HEK293 (cell line): Measurements from ENCODE around the gene TANC1.

Source experiments
- CTCF ChIP-seq: fragments of 450-650 bp; formaldehyde crosslinking; IDR thresholded peaks from 2 replicates; pipeline ENCODE4 v1.5.1; 2016; ENCODE audit warnings: missing biosample characterization, missing genetic modification characterization
- EGR2 ChIP-seq: fragments of 450-650 bp; formaldehyde crosslinking; IDR thresholded peaks from 2 replicates; pipeline ENCODE4 v1.5.1; 2016; ENCODE audit warnings: low read depth, missing biosample characterization, missing genetic modification characterization
- FEZF1 ChIP-seq: fragments of 450-650 bp; formaldehyde crosslinking; IDR thresholded peaks from 2 replicates; pipeline ENCODE4 v1.5.1; 2016; ENCODE audit warnings: missing biosample characterization, missing genetic modification characterization
- GLI2 ChIP-seq: fragments of 450-650 bp; formaldehyde crosslinking; IDR thresholded peaks from 2 replicates; pipeline ENCODE4; 2017; ENCODE audit warnings: missing biosample characterization, missing genetic modification characterization, low read depth, borderline replicate concordance
- HIC1 ChIP-seq: fragments of 450-650 bp; formaldehyde crosslinking; IDR thresholded peaks from 2 replicates; pipeline ENCODE4 v1.5.1; 2016; ENCODE audit warnings: missing biosample characterization, missing genetic modification characterization
- HOXA7 ChIP-seq: sonication (generic); formaldehyde crosslinking; IDR thresholded peaks from 2 replicates; pipeline ENCODE4 v1.8.1; 2022; ENCODE audit warnings: missing genetic modification reagents, borderline replicate concordance
- RBAK ChIP-seq: fragments of 450-650 bp; formaldehyde crosslinking; IDR thresholded peaks from 2 replicates; pipeline ENCODE4 v1.5.1; 2016; ENCODE audit warnings: missing biosample characterization, missing genetic modification characterization
- SALL2 ChIP-seq: fragments of 450-650 bp; formaldehyde crosslinking; IDR thresholded peaks from 2 replicates; pipeline ENCODE4 v1.5.0; 2017; ENCODE audit warnings: missing biosample characterization, mild to moderate bottlenecking, missing genetic modification characterization, borderline replicate concordance
- YY2 ChIP-seq: fragments of 450-650 bp; formaldehyde crosslinking; IDR thresholded peaks from 2 replicates; pipeline ENCODE4 v1.5.1; 2016; ENCODE audit warnings: missing biosample characterization, missing genetic modification characterization
- ZBTB1 ChIP-seq: fragments of 450-650 bp; formaldehyde crosslinking; IDR thresholded peaks from 2 replicates; pipeline ENCODE4 v1.5.1; 2016; ENCODE audit warnings: missing biosample characterization, missing genetic modification characterization
- ZBTB17 ChIP-seq: fragments of 450-650 bp; formaldehyde crosslinking; IDR thresholded peaks from 2 replicates; pipeline ENCODE4 v1.5.1; 2016; ENCODE audit warnings: missing biosample characterization, missing genetic modification characterization
- ZBTB20 ChIP-seq: fragments of 450-650 bp; formaldehyde crosslinking; IDR thresholded peaks from 2 replicates; pipeline ENCODE4 v1.5.1; 2016; ENCODE audit warnings: missing biosample characterization, missing genetic modification characterization
- ZBTB8A ChIP-seq: fragments of 450-650 bp; formaldehyde crosslinking; IDR thresholded peaks from 2 replicates; pipeline ENCODE4 v1.5.1; 2016; ENCODE audit warnings: missing biosample characterization, missing genetic modification characterization
- ZFP41 ChIP-seq: fragments of 450-650 bp; formaldehyde crosslinking; IDR thresholded peaks from 2 replicates; pipeline ENCODE4 v1.5.1; 2016; ENCODE audit warnings: missing biosample characterization, missing genetic modification characterization, borderline replicate concordance
- ZNF132 ChIP-seq: fragments of 450-650 bp; formaldehyde crosslinking; IDR thresholded peaks from 2 replicates; pipeline ENCODE4 v1.5.1; 2017; ENCODE audit warnings: missing biosample characterization, missing genetic modification characterization, borderline replicate concordance
- ZNF138 ChIP-seq: fragments of 450-650 bp; formaldehyde crosslinking; IDR thresholded peaks from 2 replicates; pipeline ENCODE4 v1.5.1; 2016; ENCODE audit warnings: missing biosample characterization, missing genetic modification characterization, borderline replicate concordance
- ZNF341 ChIP-seq: fragments of 450-650 bp; formaldehyde crosslinking; IDR thresholded peaks from 2 replicates; pipeline ENCODE4; 2016; ENCODE audit warnings: low read depth, missing biosample characterization, missing genetic modification characterization
- ZNF354C ChIP-seq: fragments of 450-650 bp; formaldehyde crosslinking; IDR thresholded peaks from 2 replicates; pipeline ENCODE4 v1.5.1; 2016; ENCODE audit warnings: missing biosample characterization, missing genetic modification characterization, low read depth, borderline replicate concordance
- ZNF416 ChIP-seq: fragments of 450-650 bp; formaldehyde crosslinking; IDR thresholded peaks from 2 replicates; pipeline ENCODE4 v1.5.1; 2016; ENCODE audit warnings: missing biosample characterization, missing genetic modification characterization
- ZNF510 ChIP-seq: fragments of 450-650 bp; formaldehyde crosslinking; IDR thresholded peaks from 2 replicates; pipeline ENCODE4 v1.5.1; 2018; ENCODE audit warnings: mild to moderate bottlenecking, missing genetic modification characterization, missing biosample characterization; ENCODE audit not compliant: insufficient replicate concordance
- ZNF561 ChIP-seq: fragments of 450-650 bp; IDR thresholded peaks from 2 replicates; pipeline ENCODE4 v1.5.1; 2018; ENCODE audit warnings: missing biosample characterization, missing genetic modification characterization, borderline replicate concordance
- ZNF660 ChIP-seq: fragments of 450-650 bp; IDR thresholded peaks from 2 replicates; pipeline ENCODE4 v1.5.1; 2018; ENCODE audit warnings: missing biosample characterization, mild to moderate bottlenecking, missing genetic modification characterization
- ZNF677 ChIP-seq: fragments of 450-650 bp; IDR thresholded peaks from 2 replicates; pipeline ENCODE4 v1.5.0; 2018; ENCODE audit warnings: missing biosample characterization, mild to moderate bottlenecking, missing genetic modification characterization, moderate library complexity
- ZNF692 ChIP-seq: fragments of 450-650 bp; formaldehyde crosslinking; IDR thresholded peaks from 2 replicates; pipeline ENCODE4 v1.5.1; 2016; ENCODE audit warnings: missing biosample characterization, missing genetic modification characterization
- ZNF747 ChIP-seq: fragments of 450-650 bp; formaldehyde crosslinking; IDR thresholded peaks from 2 replicates; pipeline ENCODE4 v1.5.1; 2016; ENCODE audit warnings: missing biosample characterization, missing genetic modification characterization
- TF ChIP-seq, protein P1 (sequence below): fragments of 450-650 bp; IDR thresholded peaks from 2 replicates; pipeline ENCODE4 v1.5.1; 2018; ENCODE audit warnings: missing biosample characterization, mild to moderate bottlenecking, missing genetic modification characterization
- TF ChIP-seq, protein P2 (sequence below): fragments of 450-650 bp; formaldehyde crosslinking; IDR thresholded peaks from 2 replicates; pipeline ENCODE4 v1.5.1; 2016; ENCODE audit warnings: missing biosample characterization, missing genetic modification characterization
- TF ChIP-seq, protein P3 (sequence below): fragments of 450-650 bp; formaldehyde crosslinking; IDR thresholded peaks from 2 replicates; pipeline ENCODE4 v1.5.1; 2017; ENCODE audit warnings: missing biosample characterization, missing genetic modification characterization

Gene TANC1

DNA sequence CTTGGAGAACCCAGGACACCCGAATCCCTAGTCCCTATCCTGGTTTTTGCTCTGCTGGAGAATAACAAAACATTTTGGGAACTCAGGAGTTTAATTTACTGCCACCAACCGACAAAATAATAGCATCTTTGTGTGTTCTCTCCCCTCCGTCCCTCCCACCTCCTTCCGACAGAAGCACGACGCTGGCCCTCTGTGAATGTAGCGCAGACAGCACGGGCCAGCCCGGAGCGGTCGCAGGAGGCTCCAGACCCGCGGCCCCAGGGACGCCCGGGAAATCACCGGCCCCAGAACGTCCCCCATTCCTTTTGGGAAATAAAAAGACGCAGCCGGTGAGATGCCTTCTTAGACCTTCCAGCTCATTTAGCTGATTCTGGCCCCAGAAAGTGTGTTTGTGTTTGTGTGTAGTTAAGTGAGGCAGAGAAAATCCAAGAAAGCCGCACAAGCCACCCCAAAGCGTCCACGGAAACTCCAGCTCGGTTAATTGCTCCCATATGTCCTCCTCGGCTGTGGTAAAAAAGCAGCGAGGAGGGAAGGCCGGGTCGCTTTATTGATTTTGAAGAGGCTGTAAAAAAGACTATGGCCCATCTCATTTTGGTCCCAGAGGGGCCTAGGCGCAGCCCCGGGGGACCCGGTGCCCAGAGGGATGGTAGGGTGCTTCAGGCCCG lies 577 bp upstream of the TANC1 start (continued):
- TF ChIP-seq EGR2 (no peak), ZNF677 (tag by site-specific recombination) (no peak), FEZF1 (tag by site-specific recombination) (peak; percentile 12; the same call in 1 of the 2 replicates), ZBTB20 (tag by site-specific recombination) (peak; percentile 70; the same call in 1 of the 2 replicates), ZNF416 (tag by site-specific recombination) (no peak), ZNF341 (tag by site-specific recombination) (0 out of 2 replicates have a peak, but pooled peaks have one; percentile 3), ZNF692 (tag by site-specific recombination) (peak; percentile 49; the same call in 1 of the 2 replicates), GLI2 (no peak), ZBTB8A (peak; percentile 67; the same call in 1 of the 2 replicates), ZNF354C (no peak), ZBTB1 (tag by site-specific recombination) (no peak), ZFP41 (tag by site-specific recombination) (no peak), ZNF138 (tag by site-specific recombination) (no peak), SALL2 (no peak), ZNF747 (tag by site-specific recombination) (no peak), HIC1 (tag by site-specific recombination) (no peak), CTCF (tag by site-specific recombination) (peak; percentile 49; the same call in 1 of the 2 replicates), RBAK (no peak), ZNF660 (tag by site-specific recombination) (no peak), ZNF561 (tag by site-specific recombination) (no peak), YY2 (tag by site-specific recombination) (no peak), ZNF510 (tag by site-specific recombination) (no peak), ZNF132 (no peak), ZBTB17 (tag by site-specific recombination) (peak; percentile 24; the same call in 1 of the 2 replicates), HOXA7 (CRISPR knock-in tag) (no peak)
- TF ChIP-seq, protein P1, sequence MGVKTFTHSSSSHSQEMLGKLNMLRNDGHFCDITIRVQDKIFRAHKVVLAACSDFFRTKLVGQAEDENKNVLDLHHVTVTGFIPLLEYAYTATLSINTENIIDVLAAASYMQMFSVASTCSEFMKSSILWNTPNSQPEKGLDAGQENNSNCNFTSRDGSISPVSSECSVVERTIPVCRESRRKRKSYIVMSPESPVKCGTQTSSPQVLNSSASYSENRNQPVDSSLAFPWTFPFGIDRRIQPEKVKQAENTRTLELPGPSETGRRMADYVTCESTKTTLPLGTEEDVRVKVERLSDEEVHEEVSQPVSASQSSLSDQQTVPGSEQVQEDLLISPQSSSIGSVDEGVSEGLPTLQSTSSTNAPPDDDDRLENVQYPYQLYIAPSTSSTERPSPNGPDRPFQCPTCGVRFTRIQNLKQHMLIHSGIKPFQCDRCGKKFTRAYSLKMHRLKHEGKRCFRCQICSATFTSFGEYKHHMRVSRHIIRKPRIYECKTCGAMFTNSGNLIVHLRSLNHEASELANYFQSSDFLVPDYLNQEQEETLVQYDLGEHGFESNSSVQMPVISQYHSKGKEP: no peak
- TF ChIP-seq, protein P2, sequence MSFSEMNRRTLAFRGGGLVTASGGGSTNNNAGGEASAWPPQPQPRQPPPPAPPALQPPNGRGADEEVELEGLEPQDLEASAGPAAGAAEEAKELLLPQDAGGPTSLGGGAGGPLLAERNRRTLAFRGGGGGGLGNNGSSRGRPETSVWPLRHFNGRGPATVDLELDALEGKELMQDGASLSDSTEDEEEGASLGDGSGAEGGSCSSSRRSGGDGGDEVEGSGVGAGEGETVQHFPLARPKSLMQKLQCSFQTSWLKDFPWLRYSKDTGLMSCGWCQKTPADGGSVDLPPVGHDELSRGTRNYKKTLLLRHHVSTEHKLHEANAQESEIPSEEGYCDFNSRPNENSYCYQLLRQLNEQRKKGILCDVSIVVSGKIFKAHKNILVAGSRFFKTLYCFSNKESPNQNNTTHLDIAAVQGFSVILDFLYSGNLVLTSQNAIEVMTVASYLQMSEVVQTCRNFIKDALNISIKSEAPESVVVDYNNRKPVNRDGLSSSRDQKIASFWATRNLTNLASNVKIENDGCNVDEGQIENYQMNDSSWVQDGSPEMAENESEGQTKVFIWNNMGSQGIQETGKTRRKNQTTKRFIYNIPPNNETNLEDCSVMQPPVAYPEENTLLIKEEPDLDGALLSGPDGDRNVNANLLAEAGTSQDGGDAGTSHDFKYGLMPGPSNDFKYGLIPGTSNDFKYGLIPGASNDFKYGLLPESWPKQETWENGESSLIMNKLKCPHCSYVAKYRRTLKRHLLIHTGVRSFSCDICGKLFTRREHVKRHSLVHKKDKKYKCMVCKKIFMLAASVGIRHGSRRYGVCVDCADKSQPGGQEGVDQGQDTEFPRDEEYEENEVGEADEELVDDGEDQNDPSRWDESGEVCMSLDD (tag by site-specific recombination): 0 out of 2 replicates have a peak, but pooled peaks have one; percentile 19
- TF ChIP-seq, protein P3, sequence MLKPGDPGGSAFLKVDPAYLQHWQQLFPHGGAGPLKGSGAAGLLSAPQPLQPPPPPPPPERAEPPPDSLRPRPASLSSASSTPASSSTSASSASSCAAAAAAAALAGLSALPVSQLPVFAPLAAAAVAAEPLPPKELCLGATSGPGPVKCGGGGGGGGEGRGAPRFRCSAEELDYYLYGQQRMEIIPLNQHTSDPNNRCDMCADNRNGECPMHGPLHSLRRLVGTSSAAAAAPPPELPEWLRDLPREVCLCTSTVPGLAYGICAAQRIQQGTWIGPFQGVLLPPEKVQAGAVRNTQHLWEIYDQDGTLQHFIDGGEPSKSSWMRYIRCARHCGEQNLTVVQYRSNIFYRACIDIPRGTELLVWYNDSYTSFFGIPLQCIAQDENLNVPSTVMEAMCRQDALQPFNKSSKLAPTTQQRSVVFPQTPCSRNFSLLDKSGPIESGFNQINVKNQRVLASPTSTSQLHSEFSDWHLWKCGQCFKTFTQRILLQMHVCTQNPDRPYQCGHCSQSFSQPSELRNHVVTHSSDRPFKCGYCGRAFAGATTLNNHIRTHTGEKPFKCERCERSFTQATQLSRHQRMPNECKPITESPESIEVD (tag by site-specific recombination): no peak
